ENCODE results near the gene DGCR2.
A peak's percentile ranks its signal among the peaks of the same experiment; 100 is the strongest.

Gene DGCR2

GRCh38 chr22:19143967-19144400 lies 21.8 kb upstream of the DGCR2 start:
- H3K27me3 ChIP-seq (ENCODE audit: insufficient read depth, low read length) = peaks cover 28% of the 10 kb centered on the region
- H3K4me3 ChIP-seq (ENCODE audit: low read length) = peak overlapping the region; percentile 91
- H3K4me1 ChIP-seq (ENCODE audit: insufficient read depth, low read length) = peaks cover 5% of the 10 kb centered on the region; the same call in 1 of the 2 replicates
- H3K27ac ChIP-seq (ENCODE audit: low read depth, low read length) = no peak overlapping the region; the same call in 1 of the 2 replicates
- 9% methylated on average over 17 of the region's 17 CpGs for WGBS
- H3K9ac ChIP-seq (ENCODE audit: low read depth, low read length) = peak overlapping the region; percentile 78
- H3K9me3 ChIP-seq (ENCODE audit: insufficient read depth, low read depth, low read length) = no peaks in the 10 kb centered on the region
- peaks cover 35% of the 10 kb centered on the region for H3K36me3 ChIP-seq (ENCODE audit: insufficient read depth, low read length)

GRCh38 chr22:19143212-19143611 lies 21.0 kb upstream of the DGCR2 start:
- Histone ChIP-seq H3K36me3 (ENCODE audit: insufficient read depth, low read length) (peaks cover 41% of the 10 kb centered on the region), H3K9me3 (ENCODE audit: insufficient read depth, low read depth, low read length) (no peaks in the 10 kb centered on the region), H3K9ac (ENCODE audit: low read depth, low read length) (no peak overlapping the region), H3K27ac (ENCODE audit: low read depth, low read length) (no peak overlapping the region), H3K4me1 (ENCODE audit: insufficient read depth, low read length) (peaks cover 5% of the 10 kb centered on the region; the same call in 1 of the 2 replicates), H3K27me3 (ENCODE audit: insufficient read depth, low read length) (peaks cover 20% of the 10 kb centered on the region), H3K4me3 (ENCODE audit: low read length) (no peak overlapping the region)
- WGBS = 95% methylated on average over 4 of the region's 5 CpGs

DNA sequence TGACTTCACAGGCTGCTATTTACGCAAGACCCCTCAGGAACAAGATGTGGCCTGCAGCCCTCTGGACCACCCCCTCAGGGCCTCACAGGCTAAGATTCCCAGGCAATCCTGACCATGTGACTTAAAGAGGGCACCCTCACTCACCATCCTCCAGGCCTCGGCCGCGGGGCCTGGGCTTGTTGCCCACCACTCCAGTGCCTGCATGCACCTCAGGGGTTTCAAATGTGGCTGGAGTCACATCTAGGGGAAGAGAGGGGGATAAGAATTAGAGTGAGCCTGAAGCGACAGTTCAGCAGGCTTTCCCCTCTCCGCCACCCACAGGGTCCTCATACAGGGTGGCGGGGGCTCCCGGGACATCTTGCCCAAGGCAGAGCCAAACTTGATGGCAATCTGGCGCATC lies 20.2 kb upstream of the DGCR2 start:
- Histone ChIP-seq H3K4me1 (ENCODE audit: insufficient read depth, low read length) (peaks cover 4% of the 10 kb centered on the region; the same call in 1 of the 2 replicates), H3K9ac (ENCODE audit: low read depth, low read length) (no peak overlapping the region), H3K27ac (ENCODE audit: low read depth, low read length) (no peak overlapping the region), H3K9me3 (ENCODE audit: insufficient read depth, low read depth, low read length) (no peaks in the 10 kb centered on the region), H3K27me3 (ENCODE audit: insufficient read depth, low read length) (peaks cover 12% of the 10 kb centered on the region), H3K36me3 (ENCODE audit: insufficient read depth, low read length) (peaks cover 48% of the 10 kb centered on the region), H3K4me3 (ENCODE audit: low read length) (no peak overlapping the region)
- WGBS = 98% methylated on average over 9 of the region's 9 CpGs

GRCh38 chr22:19139974-19140373 lies 17.8 kb upstream of the DGCR2 start:
- Histone ChIP-seq H3K27me3 (ENCODE audit: insufficient read depth, low read length) (no peaks in the 10 kb centered on the region), H3K36me3 (ENCODE audit: insufficient read depth, low read length) (peaks cover 67% of the 10 kb centered on the region), H3K9ac (ENCODE audit: low read depth, low read length) (no peak overlapping the region), H3K27ac (ENCODE audit: low read depth, low read length) (no peak overlapping the region), H3K4me1 (ENCODE audit: insufficient read depth, low read length) (no peaks in the 10 kb centered on the region), H3K9me3 (ENCODE audit: insufficient read depth, low read depth, low read length) (no peaks in the 10 kb centered on the region), H3K4me3 (ENCODE audit: low read length) (no peak overlapping the region)
- WGBS = 95% methylated on average over 5 of the region's 5 CpGs

- no peaks in the 10 kb centered on the region for H3K4me1 ChIP-seq (ENCODE audit: insufficient read depth, low read length)
- no peak overlapping the region for H3K4me3 ChIP-seq (ENCODE audit: low read length)
- no peak overlapping the region for H3K27ac ChIP-seq (ENCODE audit: low read depth, low read length)
- no peaks in the 10 kb centered on the region for H3K9me3 ChIP-seq (ENCODE audit: insufficient read depth, low read depth, low read length)
- no peaks in the 10 kb centered on the region for H3K27me3 ChIP-seq (ENCODE audit: insufficient read depth, low read length)
- peaks cover 76% of the 10 kb centered on the region for H3K36me3 ChIP-seq (ENCODE audit: insufficient read depth, low read length)
- no peak overlapping the region for H3K9ac ChIP-seq (ENCODE audit: low read depth, low read length)
- 95% methylated on average over 9 of the region's 9 CpGs for WGBS
Measured at GRCh38 chr22:19139001-19139356, 16.8 kb upstream of the DGCR2 start.

GRCh38 chr22:19138217-19139000 lies 16.2 kb upstream of the DGCR2 start:
- H3K36me3 ChIP-seq (ENCODE audit: insufficient read depth, low read length) = peaks cover 82% of the 10 kb centered on the region
- H3K9me3 ChIP-seq (ENCODE audit: insufficient read depth, low read depth, low read length) = no peaks in the 10 kb centered on the region
- 93% methylated on average over 15 of the region's 15 CpGs for WGBS
- no peaks in the 10 kb centered on the region for H3K27me3 ChIP-seq (ENCODE audit: insufficient read depth, low read length)
- H3K9ac ChIP-seq (ENCODE audit: low read depth, low read length) = no peak overlapping the region
- no peaks in the 10 kb centered on the region for H3K4me1 ChIP-seq (ENCODE audit: insufficient read depth, low read length)
- no peak overlapping the region for H3K27ac ChIP-seq (ENCODE audit: low read depth, low read length)
- H3K4me3 ChIP-seq (ENCODE audit: low read length) = no peak overlapping the region

DNA sequence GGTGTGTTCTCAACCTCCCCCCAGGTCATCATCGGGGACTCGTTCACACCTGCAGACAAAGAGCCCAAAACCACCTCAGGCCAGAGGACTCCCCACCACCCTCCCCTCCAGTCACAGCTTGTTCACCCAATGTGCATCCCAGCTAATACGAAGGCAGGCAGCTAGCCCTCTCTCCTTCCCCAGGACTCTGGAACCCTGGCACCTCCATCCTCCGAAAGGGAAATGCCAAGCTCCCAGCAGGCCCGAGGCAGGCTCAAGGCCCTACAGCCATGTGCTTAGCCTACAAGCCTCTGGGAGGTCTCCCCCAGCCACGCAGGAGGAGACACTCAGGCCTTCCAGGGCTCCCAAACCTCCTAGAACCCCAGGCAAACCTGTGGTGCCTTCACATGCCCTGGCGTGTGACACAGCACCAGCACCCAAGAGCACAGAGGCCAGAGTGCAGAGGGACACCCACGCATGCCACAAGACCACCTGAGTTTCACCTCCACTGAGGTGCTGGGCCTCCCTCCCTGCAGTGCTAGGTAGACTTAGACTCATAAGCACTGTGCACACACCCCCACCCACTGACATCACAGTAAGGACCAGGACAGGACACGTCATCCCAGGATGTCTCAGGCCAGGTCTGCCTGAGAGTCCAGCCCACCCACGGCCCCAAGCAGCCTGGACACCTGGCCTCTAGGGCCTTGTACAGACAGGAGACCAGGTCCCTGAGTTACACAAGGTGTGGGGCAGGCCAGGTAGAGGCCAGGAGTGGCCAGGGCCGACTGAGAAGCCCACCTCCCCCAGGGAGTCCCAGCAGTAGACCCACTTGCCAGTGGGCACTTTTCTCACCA lies 15.4 kb upstream of the DGCR2 start:
- Histone ChIP-seq H3K36me3 (ENCODE audit: insufficient read depth, low read length) (peaks cover 87% of the 10 kb centered on the region), H3K9me3 (ENCODE audit: insufficient read depth, low read depth, low read length) (no peaks in the 10 kb centered on the region), H3K27me3 (ENCODE audit: insufficient read depth, low read length) (no peaks in the 10 kb centered on the region), H3K4me3 (ENCODE audit: low read length) (no peak overlapping the region), H3K27ac (ENCODE audit: low read depth, low read length) (no peak overlapping the region), H3K4me1 (ENCODE audit: insufficient read depth, low read length) (no peaks in the 10 kb centered on the region), H3K9ac (ENCODE audit: low read depth, low read length) (no peak overlapping the region)
- WGBS = 95% methylated on average over 11 of the region's 11 CpGs

GRCh38 chr22:19136915-19137314 lies 14.7 kb upstream of the DGCR2 start:
- no peaks in the 10 kb centered on the region for H3K27me3 ChIP-seq (ENCODE audit: insufficient read depth, low read length)
- H3K4me3 ChIP-seq (ENCODE audit: low read length) = no peak overlapping the region
- no peak overlapping the region for H3K27ac ChIP-seq (ENCODE audit: low read depth, low read length)
- H3K9ac ChIP-seq (ENCODE audit: low read depth, low read length) = no peak overlapping the region
- no peaks in the 10 kb centered on the region for H3K9me3 ChIP-seq (ENCODE audit: insufficient read depth, low read depth, low read length)
- no peaks in the 10 kb centered on the region for H3K4me1 ChIP-seq (ENCODE audit: insufficient read depth, low read length)
- H3K36me3 ChIP-seq (ENCODE audit: insufficient read depth, low read length) = peaks cover 83% of the 10 kb centered on the region
- WGBS = 95% methylated on average over 10 of the region's 10 CpGs

DNA sequence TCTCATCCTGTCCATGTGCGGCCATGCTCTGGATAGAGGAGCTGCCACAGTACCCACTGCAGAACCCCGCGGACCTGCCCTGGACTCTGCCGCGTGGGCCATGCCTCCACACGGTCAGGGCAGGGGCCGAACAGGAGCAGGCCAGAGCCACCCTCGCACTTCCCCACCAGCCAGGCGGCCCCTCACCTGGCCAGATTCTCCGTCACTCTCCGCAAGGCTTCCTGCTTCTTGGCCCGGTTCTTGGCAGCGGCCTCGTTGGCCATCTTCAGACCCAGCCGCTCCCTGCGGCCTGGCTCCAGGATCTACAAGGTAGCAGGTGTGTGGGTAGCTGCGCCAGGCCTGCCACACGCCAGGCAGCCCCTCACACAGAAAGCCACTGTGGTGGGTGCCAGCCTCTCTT lies 12.7 kb upstream of the DGCR2 start:
- 95% methylated on average over 18 of the region's 18 CpGs for WGBS
- Histone ChIP-seq H3K4me3 (ENCODE audit: low read length) (no peak overlapping the region), H3K27ac (ENCODE audit: low read depth, low read length) (no peak overlapping the region), H3K9me3 (ENCODE audit: insufficient read depth, low read depth, low read length) (no peaks in the 10 kb centered on the region), H3K4me1 (ENCODE audit: insufficient read depth, low read length) (no peaks in the 10 kb centered on the region), H3K36me3 (ENCODE audit: insufficient read depth, low read length) (peaks cover 70% of the 10 kb centered on the region), H3K27me3 (ENCODE audit: insufficient read depth, low read length) (no peaks in the 10 kb centered on the region), H3K9ac (ENCODE audit: low read depth, low read length) (no peak overlapping the region)

DNA sequence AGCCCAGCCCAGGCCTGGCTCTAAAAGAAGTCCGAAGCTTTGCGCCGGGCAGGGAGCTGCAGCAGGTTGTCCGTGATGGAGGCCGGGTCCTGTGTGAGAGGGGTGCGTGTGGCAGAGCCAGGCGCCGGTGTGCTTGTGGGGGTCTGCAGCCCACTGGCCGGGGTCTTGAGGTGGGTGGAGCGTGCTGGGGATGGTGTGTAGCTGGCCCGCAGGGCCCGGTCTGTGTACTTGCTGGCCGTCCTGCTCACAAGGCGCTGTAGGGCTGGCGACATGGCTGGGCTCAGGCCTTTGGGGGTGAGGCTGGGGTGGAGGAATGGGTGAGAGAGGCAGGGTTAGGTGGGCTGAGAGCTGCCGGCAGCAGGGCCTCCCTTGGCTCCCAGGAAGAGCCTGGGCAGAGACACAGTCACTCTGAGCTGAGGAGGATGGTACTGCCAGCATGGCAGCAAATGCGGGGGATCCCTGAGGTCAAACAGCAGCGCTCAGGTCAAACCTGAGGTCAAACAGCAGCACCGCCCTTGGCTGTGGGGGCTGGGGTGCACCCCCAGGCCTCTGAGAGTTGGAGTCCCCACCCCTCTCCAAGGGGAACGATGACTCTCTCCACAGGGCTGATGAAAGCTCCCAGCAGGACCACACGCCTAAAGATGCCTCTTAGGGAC lies 12.1 kb upstream of the DGCR2 start:
- 95% methylated on average over 21 of the region's 21 CpGs for WGBS
- peaks cover 65% of the 10 kb centered on the region for H3K36me3 ChIP-seq (ENCODE audit: insufficient read depth, low read length)

DNA sequence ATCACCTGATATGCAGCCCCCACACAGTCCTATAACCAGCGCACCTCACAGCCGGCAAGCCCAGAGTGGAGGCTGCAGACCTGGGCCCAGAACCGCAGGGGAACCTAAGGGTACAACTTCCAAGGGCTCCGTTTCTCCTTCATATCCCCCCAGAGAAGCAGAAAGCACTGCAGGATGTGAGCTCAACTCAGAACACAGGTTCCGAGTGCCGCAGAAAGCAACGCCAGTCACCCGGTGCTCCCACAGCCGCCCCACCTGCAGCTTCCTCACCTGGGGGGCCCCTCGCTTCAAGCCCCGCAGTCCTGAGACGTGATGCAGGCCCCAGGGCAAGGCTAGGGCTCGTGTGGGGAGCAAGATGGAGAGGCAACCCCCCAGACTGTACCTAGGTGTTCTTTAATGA lies 11.3 kb upstream of the DGCR2 start:
- no peaks in the 10 kb centered on the region for H3K4me1 ChIP-seq (ENCODE audit: insufficient read depth, low read length)
- H3K27ac ChIP-seq (ENCODE audit: low read depth, low read length) = no peak overlapping the region
- 96% methylated on average over 13 of the region's 13 CpGs for WGBS
- no peak overlapping the region for H3K9ac ChIP-seq (ENCODE audit: low read depth, low read length)
- no peaks in the 10 kb centered on the region for H3K9me3 ChIP-seq (ENCODE audit: insufficient read depth, low read depth, low read length)
- H3K4me3 ChIP-seq (ENCODE audit: low read length) = no peak overlapping the region
- no peaks in the 10 kb centered on the region for H3K27me3 ChIP-seq (ENCODE audit: insufficient read depth, low read length)
- H3K36me3 ChIP-seq (ENCODE audit: insufficient read depth, low read length) = peaks cover 57% of the 10 kb centered on the region

More for the DNA sequence above, 12.1 kb upstream of the DGCR2 start:
- H3K9me3 ChIP-seq (ENCODE audit: insufficient read depth, low read depth, low read length) = no peaks in the 10 kb centered on the region
- H3K4me3 ChIP-seq (ENCODE audit: low read length) = no peak overlapping the region
- no peaks in the 10 kb centered on the region for H3K27me3 ChIP-seq (ENCODE audit: insufficient read depth, low read length)
- no peak overlapping the region for H3K9ac ChIP-seq (ENCODE audit: low read depth, low read length)
- no peaks in the 10 kb centered on the region for H3K4me1 ChIP-seq (ENCODE audit: insufficient read depth, low read length)
- no peak overlapping the region for H3K27ac ChIP-seq (ENCODE audit: low read depth, low read length)
